Activated gamma-delta T cell (primary cell): ENCODE measurements around the gene HAVCR1.
"Not testable (repeated sequence)": the region's sequence is repeated elsewhere in the genome, so short reads cannot be mapped to it uniquely, and the experiment has no call there.

Experiments
- DNase-seq: peaks from one replicate; lab custom pipeline; 2025; lab: John Stamatoyannopoulos, UW
- total RNA-seq, 2 donors: gene quantifications; one replicate each; lab custom pipeline; 2026; lab: John Stamatoyannopoulos, UW

HAVCR1 gene
- 1.6 to 2.5 reads per million in 2 donors for total RNA-seq

GRCh38 chr5:157059093-157059539 is at the start of gene HAVCR1:
Gene HAVCR1, minus strand, starts transcription at chr5:157059116. Its CDS starts 1,173 bp downstream, at chr5:157057943.
- DNase-seq: no peak

DNA sequence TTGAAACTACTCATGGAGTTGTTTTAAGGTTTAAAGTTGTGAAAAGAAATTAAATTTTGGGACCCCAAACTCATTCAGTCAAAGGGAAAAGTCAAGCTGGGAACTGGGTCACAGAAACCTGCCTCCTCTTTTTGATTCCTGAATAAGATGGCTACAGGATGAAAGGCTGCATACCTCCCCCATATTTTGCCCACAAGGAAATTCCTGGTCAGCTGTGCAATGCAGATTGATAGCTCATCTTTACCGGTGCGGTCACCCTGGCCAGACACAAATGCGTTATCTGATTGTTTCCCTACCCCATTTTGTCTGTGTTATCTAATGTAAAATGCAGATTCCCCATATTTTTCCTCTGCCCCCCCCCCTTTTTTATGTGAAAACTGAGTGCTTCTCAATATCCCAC is 48.6 kb upstream of the HAVCR1 start:
- DNase-seq: no peak

DNA sequence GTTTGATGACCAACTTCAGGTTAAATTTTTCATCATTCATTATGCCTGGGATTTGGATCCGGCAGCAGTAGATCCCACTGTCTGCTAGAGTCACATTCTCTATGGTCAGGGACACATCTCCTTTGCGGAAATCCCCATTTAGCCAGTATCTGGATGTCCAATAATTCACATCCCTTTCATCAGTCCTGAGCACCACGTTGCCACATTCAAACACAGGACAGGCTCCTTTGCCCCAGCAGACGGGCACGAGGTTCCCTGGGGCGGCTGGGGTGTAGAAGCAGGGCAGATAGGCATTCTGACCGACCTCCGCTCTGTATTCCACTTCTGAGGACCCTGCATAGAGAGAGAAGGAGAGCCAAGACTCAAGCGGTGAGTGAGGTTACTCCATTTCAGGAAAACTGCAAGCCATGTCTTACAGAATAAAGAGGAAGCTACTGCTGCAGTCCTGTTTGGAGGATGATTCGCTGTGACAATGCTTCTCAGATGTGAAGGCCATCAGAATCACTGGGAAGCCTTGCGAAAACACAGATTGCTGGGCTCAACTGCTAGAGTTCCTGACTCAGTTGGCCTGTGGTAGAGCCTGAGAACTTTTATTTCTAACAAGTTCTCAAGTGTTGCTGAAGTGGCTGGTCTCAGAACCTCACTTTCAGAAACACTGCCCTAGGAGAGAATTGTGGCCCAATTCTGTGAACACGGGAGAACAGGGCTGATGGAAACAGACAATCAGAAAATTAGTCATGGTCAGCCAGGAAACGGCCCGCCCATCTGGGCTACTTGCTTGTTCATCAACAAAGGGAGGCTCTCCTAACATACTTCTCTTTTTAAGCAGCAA is 47.9 kb upstream of the HAVCR1 start:
- DNase-seq: no peak

DNA sequence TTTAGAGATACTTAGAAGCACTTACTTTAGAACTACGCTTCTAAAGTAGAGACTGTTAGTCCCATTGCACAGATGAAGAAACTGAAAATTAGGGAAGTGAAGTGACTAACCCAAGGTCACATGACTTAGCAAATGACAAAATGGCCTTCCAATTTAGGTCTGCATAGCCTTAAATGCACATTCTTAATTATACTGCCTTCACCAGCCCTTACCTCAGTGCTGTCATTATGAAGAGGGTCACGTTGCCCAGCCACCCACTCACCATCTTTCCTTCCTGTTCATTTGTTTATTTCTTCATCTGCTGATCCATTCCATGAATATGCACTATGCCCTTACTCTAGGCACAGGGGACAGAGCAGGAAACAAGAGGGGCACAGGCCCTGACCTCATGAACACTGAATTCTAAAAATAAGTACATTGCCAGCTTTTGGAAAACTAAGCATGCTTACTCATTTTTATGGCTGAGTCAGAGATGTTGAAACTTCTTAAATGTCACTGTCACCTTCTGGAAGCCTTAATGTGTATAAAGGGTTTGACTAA is 41.3 kb upstream of the HAVCR1 start:
- DNase-seq: no peak

- DNase-seq: no peak
Observed at GRCh38 chr5:157088342-157088990, 29.6 kb upstream of the HAVCR1 start.

DNA sequence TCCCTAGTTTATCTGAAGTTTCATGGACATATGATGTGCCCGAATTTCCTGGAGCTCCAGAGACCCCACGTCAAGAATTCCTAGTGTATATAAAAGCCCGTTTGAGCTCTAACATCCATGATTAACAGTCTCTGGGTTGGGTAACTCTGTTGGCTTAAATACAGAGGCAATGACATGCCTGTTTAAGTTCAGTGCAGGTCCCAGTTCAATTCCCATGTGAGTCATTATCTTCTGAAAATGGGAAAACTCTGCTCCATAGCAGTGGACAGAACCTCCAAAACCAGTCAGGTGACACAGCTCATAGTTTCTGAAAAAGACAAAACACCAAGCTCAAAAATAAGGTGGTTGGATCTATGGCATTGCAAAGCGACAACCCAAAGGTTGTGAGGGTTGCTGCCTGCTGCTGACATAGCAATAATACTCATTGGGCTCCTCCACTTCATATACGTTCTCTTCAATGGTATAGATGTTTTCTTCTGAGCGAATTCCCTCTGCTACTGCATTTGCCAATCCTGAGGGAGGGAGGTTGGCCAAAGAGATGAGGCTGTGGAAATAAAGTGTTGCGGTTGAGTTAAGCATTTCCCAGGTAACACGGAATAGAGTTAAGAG is 27.9 kb upstream of the HAVCR1 start:
- DNase-seq: no peak

DNA sequence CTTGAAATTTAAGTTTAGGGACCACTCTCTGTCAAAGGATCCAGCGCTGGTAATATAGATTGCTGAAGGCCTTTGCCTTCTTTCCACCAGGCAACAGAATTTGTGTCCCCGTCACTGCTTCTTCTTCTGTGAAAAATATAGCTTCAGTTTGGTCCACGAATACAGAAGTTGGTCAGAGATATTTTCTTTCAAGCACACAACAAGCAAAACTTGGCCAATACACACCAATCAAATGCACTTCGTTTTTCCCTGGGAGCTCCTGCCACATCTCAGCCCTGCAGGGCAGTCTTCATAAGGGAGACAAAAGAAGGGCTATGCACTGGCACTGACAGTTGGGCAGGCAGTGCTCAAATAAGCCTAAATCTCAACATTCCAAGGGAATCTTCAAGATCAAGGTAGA is 27.0 kb upstream of the HAVCR1 start:
- no peak for DNase-seq

- DNase-seq: no peak
Observed at GRCh38 chr5:157080286-157080685, 21.4 kb upstream of the HAVCR1 start.

DNA sequence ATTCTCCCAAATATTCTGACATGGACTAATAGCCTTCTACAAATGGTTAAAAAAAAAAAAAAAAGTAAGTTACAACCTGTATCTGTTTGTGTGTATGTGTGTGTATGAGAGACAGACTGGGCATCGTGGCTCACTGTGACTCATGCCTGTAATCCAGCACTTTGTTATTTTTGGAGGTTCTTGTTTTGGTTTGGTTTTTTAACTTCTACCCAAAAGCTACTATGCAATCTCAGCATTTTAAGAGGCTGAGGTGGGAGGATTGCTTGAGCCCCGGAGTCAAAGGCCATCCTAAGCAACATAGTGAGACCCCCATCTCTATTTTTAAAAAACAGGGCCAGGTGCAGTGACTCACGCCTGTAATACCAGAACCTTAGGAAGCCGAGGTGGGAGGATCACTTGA is 17.6 kb upstream of the HAVCR1 start:
- DNase-seq: no peak

- no peak for DNase-seq
Observed at GRCh38 chr5:157072508-157072907, 13.6 kb upstream of the HAVCR1 start.

DNA sequence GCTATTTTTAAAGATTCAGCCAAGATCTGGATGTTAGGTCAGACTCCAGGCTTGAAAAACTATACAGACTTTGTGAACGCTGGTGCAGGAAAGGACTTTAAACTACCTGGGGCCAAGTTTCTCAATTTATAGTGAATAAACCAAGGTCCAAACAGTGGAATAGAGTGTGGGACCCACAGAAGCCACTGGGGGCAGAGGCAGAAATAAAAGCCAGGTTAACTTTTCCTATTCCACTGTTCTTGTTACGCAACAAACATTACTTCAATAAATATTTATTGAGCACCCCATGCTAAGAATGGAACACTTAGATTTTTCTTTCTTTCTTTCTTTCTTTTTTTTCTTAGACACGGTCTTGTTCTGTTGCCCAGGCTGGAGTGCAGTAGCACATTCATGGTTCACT is 11.0 kb upstream of the HAVCR1 start:
- no peak for DNase-seq

DNA sequence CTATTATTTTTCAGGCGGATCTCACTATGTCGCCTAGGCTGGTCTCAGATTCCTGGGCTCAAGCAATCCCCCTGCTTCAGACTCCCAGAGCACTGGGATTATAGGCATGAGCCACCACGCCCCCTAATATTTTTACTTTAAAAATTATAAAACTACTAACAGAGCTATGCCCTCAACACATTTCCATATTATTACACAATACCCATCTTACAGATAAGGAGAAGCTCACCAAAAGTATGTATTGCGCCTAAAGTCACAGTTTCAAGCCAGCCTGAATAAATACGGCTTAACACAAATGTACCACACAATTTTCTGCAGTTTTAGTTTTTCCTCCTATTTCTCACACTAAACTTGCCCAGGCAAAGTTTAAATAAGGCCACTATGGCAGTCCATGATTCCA is 9.9 kb upstream of the HAVCR1 start:
- no peak for DNase-seq

- no peak for DNase-seq
Observed at GRCh38 chr5:157068339-157068738, 9.4 kb upstream of the HAVCR1 start.

- no peak for DNase-seq
Observed at GRCh38 chr5:157067005-157067404, 8.1 kb upstream of the HAVCR1 start.

DNA sequence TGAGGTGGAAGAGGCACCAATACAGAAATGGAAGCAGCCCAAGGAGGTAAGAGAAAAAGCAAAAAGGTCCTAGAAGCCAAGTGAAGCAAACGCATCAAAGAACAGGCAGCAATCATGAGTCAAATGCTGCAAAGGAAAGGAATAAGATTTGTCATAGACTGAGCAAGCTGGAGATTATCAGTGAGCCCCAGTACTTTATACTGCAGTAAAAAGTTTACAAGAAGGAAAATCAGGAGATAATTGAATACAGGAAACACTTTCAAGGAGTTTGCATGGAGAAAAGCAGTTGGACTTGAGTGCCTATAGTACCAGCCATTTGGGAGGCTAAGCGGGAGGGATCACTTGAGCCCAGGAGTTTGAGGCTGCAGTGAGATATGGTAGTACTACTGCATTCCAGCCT is 7.2 kb upstream of the HAVCR1 start:
- DNase-seq: no peak

DNA sequence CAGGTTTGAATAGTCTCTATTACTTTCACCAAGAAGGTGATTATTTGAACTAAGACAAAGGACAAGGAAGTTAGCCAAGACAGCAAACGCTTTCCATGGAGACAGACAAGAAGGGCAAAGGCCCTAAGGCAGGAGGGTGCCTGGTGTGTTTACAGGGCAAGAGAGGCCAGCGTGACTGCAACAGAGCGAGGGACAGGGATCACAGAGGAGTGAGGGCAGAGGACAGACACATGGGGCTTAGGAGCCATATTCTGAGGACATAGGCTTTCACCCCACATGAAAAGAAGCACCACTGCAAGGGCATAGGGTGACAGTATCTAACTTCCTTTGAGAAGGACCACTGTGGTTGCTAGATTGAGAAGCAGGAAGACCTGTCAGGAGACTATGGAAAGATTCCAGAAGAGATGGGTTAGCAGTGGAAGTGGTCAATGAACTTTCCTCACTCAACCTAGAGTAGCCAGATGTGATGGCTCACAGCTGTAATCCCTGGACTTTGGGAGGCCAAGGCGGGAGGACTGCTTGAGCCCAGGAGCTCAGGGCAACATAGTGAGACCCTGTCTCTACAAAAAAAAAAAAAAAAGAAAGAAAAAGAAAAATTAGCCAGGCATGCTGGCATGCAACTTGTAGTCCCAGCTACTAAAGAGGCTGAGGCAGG is 5.0 kb upstream of the HAVCR1 start:
- no peak for DNase-seq

GRCh38 chr5:157059891-157060290 is 975 bp upstream of the HAVCR1 start:
- no peak for DNase-seq

- DNase-seq: no peak
Observed at GRCh38 chr5:157057459-157058370, 1.2 kb downstream of the HAVCR1 start.

GRCh38 chr5:157056848-157057247 is 2.1 kb downstream of the HAVCR1 start:
- DNase-seq: not testable (repeated sequence)

DNA sequence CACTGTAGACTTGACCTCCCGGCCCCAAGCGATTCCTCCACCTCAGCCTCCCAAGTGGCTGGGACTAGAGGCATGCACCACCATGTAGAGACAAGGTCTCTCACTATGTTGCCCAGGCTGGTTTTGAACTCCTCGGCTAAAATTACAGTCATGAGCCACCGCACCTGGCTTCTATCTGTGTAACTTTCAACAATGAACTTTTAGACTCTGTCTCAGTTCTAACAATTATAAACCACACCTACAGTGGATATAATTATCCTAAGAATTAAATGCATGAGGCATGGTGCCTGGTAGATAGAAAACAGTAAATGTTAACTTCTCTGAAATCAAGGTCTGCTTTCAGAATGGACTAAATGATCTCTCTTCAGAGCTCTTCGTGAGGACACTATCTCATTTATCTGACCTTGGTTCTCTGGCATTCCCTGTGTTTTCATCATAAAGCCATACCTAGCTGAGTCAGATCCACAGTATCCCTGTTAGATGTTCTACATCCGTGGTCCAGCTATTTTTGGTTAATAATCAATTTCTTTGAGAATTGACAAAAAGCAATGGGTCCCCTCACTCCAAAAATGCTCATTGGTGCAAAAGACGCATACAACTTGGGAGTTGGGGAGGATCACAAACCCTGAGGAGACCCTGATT is 7.2 kb downstream of the HAVCR1 start:
- DNase-seq: no peak

DNA sequence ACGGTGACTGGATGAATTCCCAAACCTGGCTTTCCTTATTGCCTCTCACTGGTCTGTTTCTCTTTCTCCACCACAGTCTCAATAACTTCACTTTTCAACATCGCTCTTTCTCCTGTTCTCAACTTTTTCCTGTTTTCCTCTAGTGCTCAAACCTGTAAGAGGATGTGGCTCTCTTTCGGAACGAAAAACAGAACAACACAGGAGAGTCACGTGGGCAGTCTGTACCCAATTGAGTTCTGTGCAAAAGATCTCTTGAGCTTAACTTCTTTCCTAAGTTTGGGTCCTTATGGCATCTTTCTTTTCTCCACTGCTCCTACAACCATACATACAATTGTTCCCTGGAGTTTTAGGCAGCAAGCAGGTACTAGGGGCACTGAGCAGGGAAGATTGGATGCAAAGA is 8.9 kb downstream of the HAVCR1 start:
- no peak for DNase-seq
